Endothelial cell of umbilical vein (primary cell): ENCODE measurements around the gene CDC42BPB. TPM values are rescaled to one million over a fixed set of nuclear protein-coding genes. Genes with fewer than 3 reads are reported as not detected.

Experiments
- BruUV-seq: library from RNA; stranded (reverse); fragments of 400-500 nt; replicated peaks from 2 replicates; lab custom pipeline; 2021; lab: Mats Ljungman, UMichigan
- CTCF ChIA-PET: fragments of 300-600, 350-600 bp; sonication (Branson Sonifier 250); formaldehyde crosslinking; loops from one replicate; lab custom pipeline; 2021; ENCODE audit warnings: antibody characterized with exemption, inconsistent platforms; lab: Charles Lee
- POLR2A ChIA-PET: fragments of 300-600, 350-600 bp; sonication (Branson Sonifier 250); formaldehyde crosslinking; loops from one replicate; lab custom pipeline; 2021; ENCODE audit warnings: antibody characterized with exemption, inconsistent platforms; lab: Charles Lee
- DNase-seq: peaks from one replicate; pipeline ENCODE4 v3.0.0-alpha.2; 2011; ENCODE audit warnings: low read depth, low spot score
- FAIRE-seq: peaks from 2 replicates; lab custom pipeline; 2011; peaks lifted over from hg19 to GRCh38; lab: Jason Lieb, UNC
- H2AFZ ChIP-seq: 2 replicates; pipeline ENCODE4 v1.6.0; 2012; ENCODE audit warnings: low read depth, low read length, control low read depth, inconsistent platforms
- H3K27ac ChIP-seq: 2 replicates; pipeline ENCODE4 v1.5.1; 2011; ENCODE audit warnings: low read depth, mild to moderate bottlenecking, control low read depth, low read length, moderate library complexity; ENCODE audit not compliant: insufficient read depth
- H3K27me3 ChIP-seq, 2 experiments: 2 replicates each; pipeline versions ENCODE4 v1.6.0 to v1.6.1; 2011; ENCODE audit warnings: low read length in 2 of 2, mixed read lengths in 1 of 2; ENCODE audit not compliant: control insufficient read depth in 2 of 2, insufficient read depth in 2 of 2
- H3K36me3 ChIP-seq, 2 experiments: 2 replicates in 1 of 2; 3 replicates in 1 of 2; pipeline ENCODE4 v1.5.1; 2011; ENCODE audit warnings: low read length in 2 of 2, mild to moderate bottlenecking in 1 of 2, moderate library complexity in 1 of 2; ENCODE audit not compliant: control insufficient read depth in 2 of 2, insufficient read depth in 2 of 2; ENCODE audit errors: extremely low read depth in 1 of 2
- H3K4me1 ChIP-seq: 3 replicates; pipeline ENCODE4 v1.5.1; 2011; ENCODE audit warnings: mild to moderate bottlenecking, low read length; ENCODE audit not compliant: control insufficient read depth, insufficient read depth; ENCODE audit errors: extremely low read depth
- H3K4me2 ChIP-seq: 2 replicates; pipeline ENCODE4 v1.6.1; 2011; ENCODE audit warnings: low read length, control low read depth, mixed read lengths; ENCODE audit not compliant: insufficient read depth
- H3K4me3 ChIP-seq, 3 experiments: fragments of 200-600 bp in 1 of 3; sonication (generic), shearing (Covaris generic) in 1 of 3; replicated peaks in 1 of 3; 2 replicates each; pipeline ENCODE4 v1.5.1; 2011 to 2016; ENCODE audit warnings: control low read depth in 3 of 3, low read length in 3 of 3, mild to moderate bottlenecking in 2 of 3, inconsistent platforms in 1 of 3, low read depth in 1 of 3, moderate library complexity in 1 of 3; ENCODE audit not compliant: insufficient read depth in 1 of 3
- H3K79me2 ChIP-seq: 2 replicates; pipeline ENCODE4 v1.6.0; 2012; ENCODE audit warnings: low read length, inconsistent platforms; ENCODE audit not compliant: control insufficient read depth, insufficient read depth
- H3K9ac ChIP-seq: replicated peaks from 2 replicates; pipeline ENCODE3; 2011; ENCODE audit warnings: low read length, control low read depth; ENCODE audit not compliant: insufficient read depth; ENCODE audit errors: extremely low read depth
- H3K9me1 ChIP-seq: replicated peaks from 3 replicates; pipeline ENCODE4 v1.6.0; 2011; ENCODE audit warnings: mild to moderate bottlenecking, low read length; ENCODE audit not compliant: control insufficient read depth, insufficient read depth; ENCODE audit errors: extremely low read depth
- H3K9me3 ChIP-seq: replicated peaks from 2 replicates; pipeline ENCODE4 v1.5.1; 2012; ENCODE audit warnings: low read length, inconsistent platforms; ENCODE audit not compliant: control insufficient read depth, insufficient read depth
- H4K20me1 ChIP-seq: replicated peaks from 2 replicates; pipeline ENCODE3; 2011; ENCODE audit warnings: mild to moderate bottlenecking, low read length; ENCODE audit not compliant: control insufficient read depth, insufficient read depth; ENCODE audit errors: extremely low read depth
- CTCF ChIP-seq, 2 donors: IDR thresholded peaks; 1 replicate in 1 of 2; 2 replicates in 1 of 2; pipeline ENCODE4 v1.5.1; 2011; ENCODE audit warnings: low read length in 2 of 2, mild to moderate bottlenecking in 2 of 2, moderate library complexity in 2 of 2, control low read depth in 1 of 2, inconsistent platforms in 1 of 2, low read depth in 1 of 2; ENCODE audit not compliant: insufficient read depth in 1 of 2; ENCODE audit errors: extremely low read depth in 1 of 2
- EZH2 ChIP-seq: IDR thresholded peaks from 2 replicates; pipeline ENCODE4 v1.6.1; 2012; ENCODE audit warnings: borderline replicate concordance, low read depth, mild to moderate bottlenecking, moderate library complexity, low read length, inconsistent platforms; ENCODE audit not compliant: severe bottlenecking
- FOS ChIP-seq: IDR thresholded peaks from 2 replicates; pipeline ENCODE4 v1.6.1; 2011; ENCODE audit warnings: mild to moderate bottlenecking, low read length, moderate library complexity, borderline replicate concordance; ENCODE audit not compliant: insufficient read depth
- GATA2 ChIP-seq: IDR thresholded peaks from 2 replicates; pipeline ENCODE4 v1.7.0; 2011; ENCODE audit warnings: low read depth, mild to moderate bottlenecking, moderate library complexity, mixed read lengths, low read length; ENCODE audit not compliant: insufficient read length, insufficient read depth
- JUN ChIP-seq: IDR thresholded peaks from 2 replicates; pipeline ENCODE4 v1.6.1; 2011; ENCODE audit warnings: borderline replicate concordance, low read depth; ENCODE audit not compliant: insufficient read length, insufficient read depth
- MAX ChIP-seq: IDR thresholded peaks from 2 replicates; pipeline ENCODE4 v1.6.1; 2011; ENCODE audit not compliant: insufficient read depth, insufficient read length
- MYC ChIP-seq: IDR thresholded peaks from one replicate; pipeline ENCODE4 v1.6.1; 2011; ENCODE audit warnings: mild to moderate bottlenecking, low read depth, low read length
- POLR2A ChIP-seq: IDR thresholded peaks from 2 replicates; pipeline ENCODE4 v1.6.1; 2012; ENCODE audit warnings: low read depth, mild to moderate bottlenecking, control low read depth, low read length
- POLR2AphosphoS5 ChIP-seq: IDR thresholded peaks from 2 replicates; pipeline ENCODE4 v1.6.1; 2012; ENCODE audit warnings: low read depth, mild to moderate bottlenecking, control low read depth, low read length, moderate library complexity; ENCODE audit not compliant: insufficient read depth
- dilution Hi-C: fragments of 300-500 bp; cut with MboI; formaldehyde crosslinking; loops from one replicate; pipeline ENCODE4 v1.15.0; 2019; ENCODE audit warnings: low sequenced_read_pairs; ENCODE audit not compliant: extremely low pct_ligation_motif_present
- intact Hi-C: fragments of 100-400 bp; cut with micrococcal nuclease; formaldehyde crosslinking; loops from one replicate; pipeline ENCODE4 v1.10.0; 2022
- polyA plus RNA-seq, 4 experiments: library from polyadenylated mRNA; depleted of rRNA in 3 of 4; stranded (reverse) in 3 of 4; unstranded in 1 of 4; fragments of >200 nt; gene quantifications; 2 replicates each; pipeline versions ENCODE4 v1.2.1 to v1.2.3, GENCODE V29; 2011 to 2012; ENCODE audit warnings: missing spikeins in 1 of 4
- total RNA-seq: library from RNA; stranded (reverse); gene quantifications from 2 replicates; pipeline ENCODE4 v1.2.3, GENCODE V29; 2021

Gene CDC42BPB
- total and polyA plus RNA-seq, 2 donors (not counting 3 experiments of a cell fraction or from before 2014, with no cell fraction given), result 82.6 to 131 TPM

- Histone ChIP-seq H3K27ac (no peak overlapping the region), H3K4me2 (no peak overlapping the region), H3K4me1 (no peaks in the 10 kb centered on the region), H3K4me3 (no peak overlapping the region), H4K20me1 (no peaks in the 10 kb centered on the region), H3K9ac (no peak overlapping the region), H3K36me3 (peaks cover 19 to 80% of the 10 kb centered on the region in 2 experiments), H3K79me2 (no peaks in the 10 kb centered on the region), H3K9me3 (no peaks in the 10 kb centered on the region), H3K27me3 (no peaks in the 10 kb centered on the region), H2AFZ (no peak overlapping the region), H3K9me1 (no peaks in the 10 kb centered on the region)
- no TSS peak for BruUV-seq
- ChIA-PET POLR2A (no interaction called here), CTCF (interaction anchor here (1.7 kb wide), 1 partner anchor 247 kb away, joined by 4 read pairs; no protein-coding TSS in a partner anchor)
- FAIRE-seq (no peak), DNase-seq (no peak)
- dilution Hi-C loops (no loop called here), intact Hi-C loops (no loop called here)
- no peak for TF ChIP-seq POLR2AphosphoS5
- TF ChIP-seq FOS, result no peak
- TF ChIP-seq CTCF (IDR thresholded peaks at IDR 0.05; ENCODE audit: extremely low read depth in 1 of 2, insufficient read depth in 1 of 2, low read depth in 1 of 2, low read length in 2 of 2), result no peak
- no peak for TF ChIP-seq JUN
- no peak for TF ChIP-seq EZH2
- no peak for TF ChIP-seq GATA2
- no peak for TF ChIP-seq MAX
- TF ChIP-seq POLR2A, result no peak
- TF ChIP-seq MYC, result no peak
These were observed 115.8 kb downstream of the CDC42BPB start for GRCh38 chr14:102941419-102942011.
